CD4-positive, alpha-beta T cell (primary cell): ENCODE measurements around the gene VAMP2. TPM values are rescaled to one million over a fixed set of nuclear protein-coding genes. Genes with fewer than 3 reads are reported as not detected.

Experiments
- ATAC-seq: fragments of 200-7000 bp; cut with Tn5 transposase; one replicate; pipeline ENCODE4 v1.10.0; 2022; ENCODE audit warnings: mild to moderate bottlenecking; ENCODE audit not compliant: poor library complexity
- CTCF ChIA-PET: fragments of 350-600 bp; sonication (Branson Sonifier 250); formaldehyde crosslinking; loops from one replicate; lab custom pipeline; 2021; ENCODE audit warnings: antibody characterized with exemption, inconsistent platforms; lab: Charles Lee
- POLR2A ChIA-PET: fragments of 350-600 bp; sonication (Branson Sonifier 250); formaldehyde crosslinking; loops from one replicate; lab custom pipeline; 2021; ENCODE audit warnings: antibody characterized with exemption, inconsistent platforms; lab: Charles Lee
- DNase-seq, 14 experiments: peaks; one replicate each; pipeline ENCODE4 v3.0.0-alpha.2; 2013 to 2020; ENCODE audit warnings: mixed read lengths in 2 of 14
- H3K27ac ChIP-seq, 2 donors: one replicate each; pipeline versions ENCODE4 v1.5.1 to v1.7.0; 2013; ENCODE audit warnings: low read length in 2 of 2, low read depth in 1 of 2, mild to moderate bottlenecking in 1 of 2
- H3K27me3 ChIP-seq, 2 experiments: 1 replicate in 1 of 2; 2 replicates in 1 of 2; pipeline versions ENCODE4 v1.6.1 to v1.7.0; 2013; ENCODE audit warnings: low read length in 2 of 2, control low read depth in 1 of 2, mild to moderate bottlenecking in 1 of 2, moderate library complexity in 1 of 2; ENCODE audit not compliant: insufficient read depth in 2 of 2, control insufficient read depth in 1 of 2
- H3K36me3 ChIP-seq: one replicate; pipeline ENCODE4 v1.6.1; 2013; ENCODE audit warnings: low read length, control low read depth; ENCODE audit not compliant: insufficient read depth
- H3K4me1 ChIP-seq: one replicate; pipeline ENCODE4 v1.6.1; 2013; ENCODE audit warnings: low read length, control low read depth; ENCODE audit not compliant: insufficient read depth
- H3K4me3 ChIP-seq: one replicate; pipeline ENCODE4 v1.5.1; 2013; ENCODE audit warnings: mild to moderate bottlenecking, low read length, moderate library complexity
- H3K9me3 ChIP-seq, 2 experiments: 1 replicate in 1 of 2; 2 replicates in 1 of 2; pipeline versions ENCODE4 v1.6.1 to v1.7.0; 2013; ENCODE audit warnings: low read length in 2 of 2, mild to moderate bottlenecking in 2 of 2, control low read depth in 1 of 2, moderate library complexity in 1 of 2; ENCODE audit not compliant: control insufficient read depth in 1 of 2, insufficient read depth in 1 of 2
- H3K27ac Mint-ChIP-seq: one replicate; pipeline ENCODE4 v1.8.0; 2020; ENCODE audit warnings: mixed read lengths
- H3K27me3 Mint-ChIP-seq: one replicate; pipeline ENCODE4 v1.8.0; 2021; ENCODE audit warnings: mixed read lengths
- H3K36me3 Mint-ChIP-seq: one replicate; pipeline ENCODE4 v1.8.0; 2021; ENCODE audit warnings: low read depth, mixed read lengths
- H3K4me1 Mint-ChIP-seq: one replicate; pipeline ENCODE4 v1.8.0; 2021; ENCODE audit warnings: low read depth, mixed read lengths
- H3K4me3 Mint-ChIP-seq: one replicate; pipeline ENCODE4 v1.8.0; 2020; ENCODE audit warnings: mild to moderate bottlenecking, mixed read lengths
- H3K9me3 Mint-ChIP-seq: one replicate; pipeline ENCODE4 v1.8.0; 2020; ENCODE audit warnings: mixed read lengths
- intact Hi-C, 2 experiments: fragments of 100-400 bp; cut with DNase I in 1 of 2; cut with micrococcal nuclease in 1 of 2; formaldehyde crosslinking; loops; one replicate each; pipeline versions ENCODE4 v1.15.1 to v1.9.0; 2023 to 2025; cut with DNase I, micrococcal nuclease
- total RNA-seq, 174 experiments: library from RNA in 2 of 174; stranded (reverse) in 2 of 174; gene quantifications; one replicate each; pipeline ENCODE4 v1.2.3 and lab custom pipeline; 2021 to 2026
- TF ChIP-seq, protein P1 (sequence below): fragments of 200-600 bp; IDR thresholded peaks from one replicate; pipeline ENCODE4 v1.8.0; 2022; ENCODE audit warnings: antibody characterized with exemption, mild to moderate bottlenecking

The VAMP2 gene
- total RNA-seq, 2 experiments from 2014 or later, result 351 to 366 TPM

DNA sequence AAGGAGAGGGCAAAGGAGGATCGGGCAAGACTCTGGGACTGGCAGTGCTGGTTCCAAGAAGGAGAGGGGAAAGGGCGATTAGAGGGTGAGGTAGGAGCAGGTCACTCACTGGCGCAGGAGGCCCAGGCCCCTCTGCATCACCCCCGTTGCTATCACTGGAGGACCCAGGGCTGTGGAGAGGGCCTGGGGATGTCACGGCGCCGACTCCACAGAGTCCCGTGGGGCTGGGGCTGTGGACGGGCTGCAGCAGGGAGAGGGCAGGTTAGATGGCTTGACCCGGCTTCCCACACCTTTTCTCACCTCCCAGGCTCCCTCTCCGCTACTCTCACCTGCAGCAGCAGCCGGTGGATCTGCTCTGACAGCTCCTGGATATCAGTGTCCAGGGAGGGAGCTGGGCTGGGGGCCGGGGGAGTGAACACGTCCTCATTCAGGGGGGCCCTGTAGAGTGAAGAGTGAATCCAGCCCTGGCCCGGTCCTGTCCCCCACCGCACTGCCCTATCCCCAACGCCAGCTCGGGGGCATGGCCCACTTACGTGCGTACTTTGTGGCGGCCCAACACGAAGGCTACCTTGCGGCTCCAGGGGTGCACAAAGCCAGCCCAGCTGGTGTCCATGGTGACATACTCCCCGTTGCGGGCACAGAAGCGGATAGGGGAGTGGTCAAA lies 15.5 kb downstream of the VAMP2 start:
- Histone ChIP-seq H3K36me3 (peaks cover 83% of the 10 kb centered on the region), H3K9me3 (no peaks in the 10 kb centered on the region), H3K27me3 (no peaks in the 10 kb centered on the region), H3K4me3 (no peak overlapping the region), H3K4me1 (peaks cover 47% of the 10 kb centered on the region), H3K27ac (no peak overlapping the region)
- Mint-ChIP-seq H3K4me1 (peaks cover 23% of the 10 kb centered on the region), H3K36me3 (peaks cover 98% of the 10 kb centered on the region), H3K27ac (no peak overlapping the region), H3K4me3 (peak overlapping the region; percentile 69), H3K9me3 (no peaks in the 10 kb centered on the region), H3K27me3 (peaks cover 7% of the 10 kb centered on the region)
- intact Hi-C loops, result no loop called here
- POLR2A ChIA-PET, result interaction anchor here (1.0 to 4.5 kb wide), 5 partner anchors 8 to 75 kb away, joined by 3 to 19 read pairs (median 6); no protein-coding TSS in a partner anchor
- ATAC-seq, result no peak
- DNase-seq, result peak in 1 of 14 experiments; percentile 37
- TF ChIP-seq, protein P1, sequence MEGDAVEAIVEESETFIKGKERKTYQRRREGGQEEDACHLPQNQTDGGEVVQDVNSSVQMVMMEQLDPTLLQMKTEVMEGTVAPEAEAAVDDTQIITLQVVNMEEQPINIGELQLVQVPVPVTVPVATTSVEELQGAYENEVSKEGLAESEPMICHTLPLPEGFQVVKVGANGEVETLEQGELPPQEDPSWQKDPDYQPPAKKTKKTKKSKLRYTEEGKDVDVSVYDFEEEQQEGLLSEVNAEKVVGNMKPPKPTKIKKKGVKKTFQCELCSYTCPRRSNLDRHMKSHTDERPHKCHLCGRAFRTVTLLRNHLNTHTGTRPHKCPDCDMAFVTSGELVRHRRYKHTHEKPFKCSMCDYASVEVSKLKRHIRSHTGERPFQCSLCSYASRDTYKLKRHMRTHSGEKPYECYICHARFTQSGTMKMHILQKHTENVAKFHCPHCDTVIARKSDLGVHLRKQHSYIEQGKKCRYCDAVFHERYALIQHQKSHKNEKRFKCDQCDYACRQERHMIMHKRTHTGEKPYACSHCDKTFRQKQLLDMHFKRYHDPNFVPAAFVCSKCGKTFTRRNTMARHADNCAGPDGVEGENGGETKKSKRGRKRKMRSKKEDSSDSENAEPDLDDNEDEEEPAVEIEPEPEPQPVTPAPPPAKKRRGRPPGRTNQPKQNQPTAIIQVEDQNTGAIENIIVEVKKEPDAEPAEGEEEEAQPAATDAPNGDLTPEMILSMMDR, result no peak
- CTCF ChIA-PET, result no interaction called here

DNA sequence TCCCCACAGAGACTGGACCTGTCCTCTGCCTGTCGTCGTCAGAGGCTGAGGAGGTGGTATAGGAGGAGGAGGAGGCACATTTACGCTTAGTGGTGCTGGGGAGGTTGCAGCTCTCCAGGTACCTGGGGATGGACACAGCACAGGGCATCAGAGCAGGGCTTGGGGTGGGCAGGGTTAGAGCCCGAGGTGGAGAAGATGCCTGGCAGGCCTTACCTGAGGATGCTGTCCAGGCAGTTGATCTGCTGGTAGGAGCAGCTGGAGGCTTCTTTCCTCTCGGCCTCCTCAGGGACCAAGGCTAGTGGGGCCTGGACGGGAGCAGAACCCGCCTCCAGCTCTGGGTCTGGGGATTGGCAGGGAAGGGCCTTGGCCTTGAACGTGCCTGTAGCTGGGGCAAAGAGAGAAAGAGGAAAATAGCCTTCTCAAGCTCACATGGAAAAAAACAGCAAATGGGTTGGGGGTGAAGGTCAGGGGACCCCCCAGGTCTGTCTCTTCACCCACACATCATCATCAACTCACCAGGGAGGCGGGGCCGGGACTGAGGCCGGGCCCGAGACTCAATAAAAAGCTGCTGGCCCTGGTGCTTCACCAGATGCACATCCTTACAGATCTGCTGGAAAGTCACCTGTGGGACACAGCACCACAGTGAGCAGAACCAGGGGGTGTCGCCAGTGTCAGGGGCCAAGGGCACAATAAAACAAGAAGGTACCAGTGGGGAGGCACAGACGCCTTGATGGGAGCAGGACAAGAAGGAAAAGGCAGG lies 16.2 kb downstream of the VAMP2 start:
- H3K27me3 Mint-ChIP-seq, result peaks cover 5% of the 10 kb centered on the region
- Histone ChIP-seq H3K4me1 (peaks cover 40% of the 10 kb centered on the region), H3K9me3 (no peaks in the 10 kb centered on the region), H3K36me3 (peaks cover 90% of the 10 kb centered on the region), H3K4me3 (no peak overlapping the region), H3K27me3 (no peaks in the 10 kb centered on the region), H3K27ac (no peak overlapping the region)
- ChIA-PET CTCF (no interaction called here), POLR2A (interaction anchor here (1.0 to 4.5 kb wide), 3 partner anchors 9 to 75 kb away, joined by 3 to 19 read pairs (median 6); no protein-coding TSS in a partner anchor)
- TF ChIP-seq, protein P1, result no peak
- peaks cover 17% of the 10 kb centered on the region for H3K4me1 Mint-ChIP-seq
- intact Hi-C loops, result no loop called here
- no peaks in the 10 kb centered on the region for H3K9me3 Mint-ChIP-seq
- peak overlapping the region; percentile 69 for H3K4me3 Mint-ChIP-seq
- no peak overlapping the region for H3K27ac Mint-ChIP-seq
- H3K36me3 Mint-ChIP-seq, result peaks cover 99% of the 10 kb centered on the region
- ATAC-seq (no peak), DNase-seq (no peak)

DNA sequence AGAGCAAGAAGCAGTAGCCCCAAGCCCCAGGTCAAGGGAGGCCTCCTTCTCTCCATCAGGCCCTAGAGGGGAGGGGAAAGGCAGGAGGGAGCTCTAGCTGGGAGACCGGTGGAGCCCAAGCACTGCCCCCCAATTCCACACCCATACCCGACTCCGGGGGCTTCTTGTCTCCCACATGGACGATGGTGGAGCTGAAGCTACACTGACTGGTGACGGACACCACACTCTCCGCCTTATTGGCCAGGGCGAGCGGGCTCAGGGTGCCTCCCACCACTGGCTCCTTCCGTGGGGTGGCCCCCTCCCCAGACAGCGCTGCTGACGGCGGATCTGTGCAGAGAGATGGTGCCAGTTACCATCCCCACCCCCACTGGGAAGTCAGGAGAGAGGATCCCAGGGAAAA lies 16.9 kb downstream of the VAMP2 start:
- TF ChIP-seq, protein P1, result no peak
- DNase-seq, result no peak
- ChIA-PET CTCF (no interaction called here), POLR2A (interaction anchor here (0.7 to 4.5 kb wide), 4 partner anchors 10 to 74 kb away, joined by 3 to 19 read pairs (median 4); no protein-coding TSS in a partner anchor)
- Histone ChIP-seq H3K36me3 (peaks cover 98% of the 10 kb centered on the region), H3K4me3 (no peak overlapping the region), H3K9me3 (no peaks in the 10 kb centered on the region), H3K27ac (no peak overlapping the region), H3K27me3 (no peaks in the 10 kb centered on the region), H3K4me1 (peaks cover 33% of the 10 kb centered on the region)
- Mint-ChIP-seq H3K9me3 (no peaks in the 10 kb centered on the region), H3K27ac (no peak overlapping the region), H3K4me1 (peaks cover 13% of the 10 kb centered on the region), H3K4me3 (peak overlapping the region; percentile 69), H3K36me3 (peaks cover 99% of the 10 kb centered on the region), H3K27me3 (peaks cover 3% of the 10 kb centered on the region)
- intact Hi-C loops, result no loop called here
- ATAC-seq, result no peak
